Eye (tissue), 1 donor: ENCODE measurements around the gene MAPK12.
"Not testable (repeated sequence)": the region's sequence is repeated elsewhere in the genome, so short reads cannot be mapped to it uniquely, and the experiment has no call there.

Experiments
- DNase-seq: peaks from one replicate; pipeline ENCODE4 v3.0.0-alpha.2; 2015

Gene MAPK12

DNA sequence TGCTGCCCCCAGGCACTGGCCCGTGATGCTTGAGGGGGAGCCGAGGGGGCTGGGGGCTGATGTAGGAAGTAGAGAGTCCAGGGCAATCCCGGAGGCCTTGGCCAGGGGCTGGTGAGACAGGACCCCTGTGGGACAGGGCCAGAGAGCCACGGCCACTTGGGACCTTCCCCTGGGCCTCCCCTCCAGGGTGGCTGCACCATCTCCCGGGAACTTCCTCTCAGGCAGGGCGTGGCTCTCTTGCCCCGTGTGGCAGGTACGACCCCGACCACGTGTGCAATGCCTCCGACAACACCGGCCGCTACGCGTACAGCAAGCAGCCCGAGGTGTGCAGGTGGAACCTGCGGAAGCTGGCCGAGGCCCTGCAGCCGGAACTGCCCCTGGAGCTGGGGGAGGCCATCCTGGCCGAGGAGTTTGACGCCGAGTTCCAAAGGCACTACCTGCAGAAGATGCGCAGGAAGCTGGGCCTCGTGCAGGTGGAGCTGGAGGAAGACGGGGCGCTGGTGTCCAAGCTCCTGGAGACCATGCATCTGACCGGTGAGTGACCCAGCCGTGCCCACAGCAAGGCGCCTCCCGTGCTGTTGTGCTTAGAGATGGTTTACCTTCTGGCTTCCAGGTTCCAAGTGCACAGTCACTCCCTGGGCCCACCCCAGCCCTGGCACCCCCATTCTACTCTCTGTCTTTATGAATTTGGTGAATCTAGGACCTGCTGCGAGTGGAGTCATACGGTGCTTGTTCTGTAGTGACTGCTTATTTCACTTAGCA lies 50.9 kb downstream of the MAPK12 start:
- no peak for DNase-seq

DNA sequence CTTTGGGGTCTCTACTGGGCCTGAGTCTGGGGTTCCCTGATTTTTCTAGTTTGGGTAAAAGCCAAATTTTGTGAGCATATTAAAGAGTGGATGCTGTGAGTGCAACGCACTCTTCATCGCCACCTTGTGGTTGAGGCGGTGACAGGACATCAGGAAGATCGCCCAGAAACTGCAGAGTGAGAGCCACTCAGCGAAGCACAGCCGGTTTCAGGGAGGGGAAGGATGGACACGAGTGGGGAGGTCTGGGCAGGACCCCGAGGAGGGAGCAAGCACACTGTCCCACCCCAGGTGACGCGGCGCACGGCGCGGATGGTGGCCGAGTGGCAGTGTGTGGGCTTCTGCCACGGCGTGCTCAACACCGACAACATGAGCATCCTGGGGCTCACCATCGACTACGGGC lies 51.6 kb downstream of the MAPK12 start:
- peak; percentile 84 for DNase-seq

DNA sequence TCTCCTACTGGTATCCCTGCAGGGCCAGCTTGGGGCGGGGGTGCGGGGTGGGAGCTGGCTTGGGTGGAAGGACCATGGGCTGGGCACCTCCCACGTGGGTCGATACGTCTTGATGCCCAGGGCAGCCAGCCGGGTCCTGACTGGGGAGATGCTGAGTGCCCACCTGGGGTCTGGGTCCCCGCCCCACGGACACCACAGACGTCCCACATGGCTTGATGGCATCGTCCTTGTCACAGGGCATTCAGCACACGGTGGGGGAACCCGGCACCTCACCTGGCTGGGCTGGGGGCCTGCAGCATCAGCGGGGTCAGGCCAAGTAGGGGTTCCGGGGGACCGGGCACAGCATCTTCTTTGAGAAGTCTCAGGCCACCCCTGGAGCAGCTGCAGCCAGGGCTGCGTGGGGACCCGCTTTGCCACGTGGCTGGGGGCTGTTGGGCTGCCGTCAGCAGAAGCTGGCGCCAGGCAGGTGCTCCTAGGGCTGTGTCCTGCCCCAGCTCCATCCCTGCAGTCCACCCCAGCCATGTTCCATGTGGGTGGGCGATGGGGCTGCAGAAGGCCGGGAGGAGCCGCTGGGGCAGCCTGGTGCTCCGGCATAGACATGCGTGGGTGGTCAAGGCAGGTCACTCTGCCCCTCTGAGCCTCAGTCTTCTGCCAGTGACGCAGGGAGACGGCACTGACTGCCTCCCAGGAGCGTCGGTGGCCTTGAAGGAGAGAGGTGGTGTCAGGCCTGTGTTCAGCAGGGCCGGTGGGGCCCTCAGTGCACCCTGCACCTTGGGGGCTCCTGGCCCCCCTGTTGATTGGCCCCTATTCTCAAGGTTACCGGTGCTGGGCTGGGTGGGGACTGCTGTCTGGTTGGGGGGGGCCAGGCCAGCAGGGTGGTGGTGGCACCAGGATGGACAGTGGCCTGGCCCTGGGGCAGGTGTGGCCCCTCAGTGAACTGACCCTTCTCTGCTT lies 52.3 kb downstream of the MAPK12 start:
- DNase-seq, result no peak

GRCh38 chr22:50208430-50208938 lies 53.0 kb downstream of the MAPK12 start:
- no peak for DNase-seq

DNA sequence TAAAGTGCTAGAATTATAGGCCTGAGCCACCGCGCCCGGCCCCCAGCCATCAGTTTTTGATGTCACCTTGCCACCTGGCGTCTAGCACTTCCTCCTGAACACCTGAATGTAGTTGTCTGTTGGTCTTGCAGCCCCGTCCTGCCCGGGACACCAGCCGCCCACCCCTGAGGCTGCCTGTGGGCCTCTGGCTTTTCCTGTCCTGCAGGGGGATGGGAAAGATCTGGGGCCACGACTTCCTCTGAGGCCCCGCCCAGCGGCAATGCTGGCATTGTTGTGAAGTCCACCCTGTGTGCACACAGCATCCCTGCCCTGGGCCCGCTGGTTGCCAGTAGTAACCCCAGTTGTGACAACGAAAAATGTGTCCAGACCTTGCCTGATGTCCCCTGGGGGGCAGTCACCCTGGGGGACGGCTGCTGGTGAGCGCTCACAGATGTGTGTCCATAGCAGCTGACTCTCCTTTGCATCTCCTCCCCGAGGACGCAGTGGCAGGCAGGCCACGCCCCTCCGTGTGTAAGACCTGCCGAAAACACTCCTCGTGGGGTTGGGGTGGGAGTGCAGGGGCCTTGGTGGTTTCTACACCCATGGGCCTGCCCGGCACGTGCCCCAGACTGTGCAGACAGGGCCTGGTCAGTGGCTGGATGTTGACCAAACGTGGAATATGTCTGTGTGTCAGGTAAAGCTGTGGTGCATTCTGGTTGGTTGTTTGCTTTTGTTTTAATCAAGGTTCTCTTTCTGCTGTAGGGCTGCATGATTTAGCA lies 53.9 kb downstream of the MAPK12 start:
- DNase-seq, result no peak

DNA sequence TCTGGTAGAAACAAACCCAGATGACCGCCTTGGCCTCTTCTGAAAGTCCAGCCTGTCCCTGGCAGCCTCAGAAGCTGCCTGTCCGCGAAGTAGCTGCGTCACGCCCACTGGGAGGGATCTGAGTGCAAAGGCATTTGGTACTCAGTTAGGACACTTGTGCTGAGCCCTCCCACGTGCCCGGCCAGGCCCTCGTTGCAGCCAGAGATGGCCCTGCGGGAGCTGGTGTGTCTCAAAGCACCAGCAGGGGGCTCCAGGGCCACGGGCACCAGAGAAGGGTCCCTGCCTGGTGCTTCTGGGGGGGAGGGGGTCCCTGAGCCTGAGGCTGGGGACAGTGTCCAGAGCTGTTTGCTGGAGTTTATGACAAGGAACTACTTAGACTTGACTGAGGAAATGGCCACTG lies 54.9 kb downstream of the MAPK12 start:
- DNase-seq, result no peak

GRCh38 chr22:50205781-50206569 lies 55.5 kb downstream of the MAPK12 start:
- DNase-seq, result no peak

- DNase-seq, result not testable (repeated sequence)
These were observed 56.5 kb downstream of the MAPK12 start for GRCh38 chr22:50204998-50205397.

DNA sequence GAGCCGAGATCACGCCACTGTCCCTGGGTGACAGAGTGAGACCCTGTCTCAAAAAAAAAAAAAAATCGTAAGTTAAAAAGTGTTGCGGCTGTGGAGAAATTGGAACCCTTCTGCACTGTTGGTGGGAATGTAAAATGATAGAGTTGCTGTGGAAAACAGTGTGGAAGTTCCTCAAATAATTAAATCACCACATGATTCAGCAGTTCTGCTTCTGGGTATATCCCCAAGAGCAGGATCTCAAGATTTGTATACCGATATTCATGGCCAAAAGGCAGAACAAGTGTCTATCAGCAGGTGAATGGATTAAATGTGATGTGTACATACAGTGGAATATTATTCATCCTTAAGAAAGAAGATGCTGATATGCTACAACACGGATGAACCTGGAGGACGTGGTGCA lies 56.9 kb downstream of the MAPK12 start:
- DNase-seq, result no peak

- no peak for DNase-seq
These were observed 58.2 kb downstream of the MAPK12 start for GRCh38 chr22:50203288-50203687.
